AG04449 (cell line): ENCODE measurements around the gene DENND6B.

Experiments
- CTCF ChIA-PET: fragments of 350-600 bp; formaldehyde crosslinking; extraction: SDS; loops from one replicate; lab custom pipeline; 2021; ENCODE audit warnings: antibody characterized with exemption; lab: Yijun Ruan, JAX
- POLR2A ChIA-PET: fragments of 400-600, 350-600 bp; formaldehyde crosslinking; extraction: SDS; loops from one replicate; lab custom pipeline; 2020; ENCODE audit warnings: antibody characterized with exemption, inconsistent platforms; lab: Yijun Ruan, JAX
- DNase-seq: peaks from one replicate; pipeline ENCODE4 v3.0.0-alpha.2; 2010; ENCODE audit warnings: low read depth, low spot score
- H3K4me3 ChIP-seq: 2 replicates; pipeline ENCODE4 v1.5.1; 2011; ENCODE audit warnings: low read depth, mild to moderate bottlenecking, control low read depth, low read length
- CTCF ChIP-seq: IDR thresholded peaks from one replicate; pipeline ENCODE4 v1.5.1; 2011; ENCODE audit warnings: mild to moderate bottlenecking, moderate library complexity, low read length, control low read depth, inconsistent platforms; ENCODE audit not compliant: insufficient read depth; ENCODE audit errors: missing control alignments

DENND6B gene

DNA sequence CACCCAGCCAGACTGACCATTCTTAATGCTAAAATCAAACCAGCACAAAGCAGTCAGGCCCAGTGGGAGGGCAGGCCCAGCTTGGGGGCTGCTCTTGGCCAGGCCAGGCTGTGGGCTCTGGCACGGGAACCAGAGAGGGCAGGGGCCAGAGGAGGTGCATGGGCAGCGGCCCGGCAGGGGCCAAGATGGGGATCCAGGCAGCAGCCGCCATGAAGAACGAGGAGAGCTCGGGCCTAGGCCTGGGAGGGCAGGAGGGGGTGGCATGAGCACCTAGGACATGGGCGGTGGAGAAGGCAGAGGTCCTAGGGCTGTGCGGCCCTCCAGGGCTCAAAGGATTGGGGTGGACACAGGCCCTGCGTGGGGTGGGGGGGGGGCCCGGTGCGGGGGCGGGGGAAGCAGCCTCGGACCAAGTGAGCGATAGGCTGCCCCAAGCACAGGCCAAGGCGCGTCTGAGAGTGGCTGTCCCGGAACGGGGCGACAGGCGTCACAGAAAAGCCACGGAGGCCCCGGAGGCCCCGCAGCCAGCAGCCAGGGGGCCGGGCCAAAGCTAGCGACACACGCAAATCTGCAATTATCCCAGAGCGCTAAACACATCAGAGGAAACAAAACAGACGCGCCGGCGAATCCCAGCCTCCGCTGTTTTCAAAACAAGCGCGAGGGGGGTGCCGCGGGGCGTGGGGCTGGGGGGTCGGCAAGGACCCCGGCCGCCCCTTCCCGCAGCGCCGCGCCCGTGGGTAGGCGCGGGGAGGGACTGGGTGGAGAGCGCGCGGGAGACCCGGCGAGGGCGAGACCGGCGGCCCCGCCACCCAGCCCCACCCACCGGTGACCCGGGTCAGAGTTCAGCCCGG is 27.7 kb downstream of the DENND6B start:
- no peak for DNase-seq
- ChIA-PET CTCF (interaction anchor here (1.3 kb wide), 2 partner anchors 23 to 48 kb away, joined by 3 to 4 read pairs; no protein-coding TSS in a partner anchor), POLR2A (no interaction called here)
- no peak for TF ChIP-seq CTCF
- peak overlapping the region; percentile 34 for H3K4me3 ChIP-seq

- ChIA-PET CTCF (interaction anchor here (1.3 kb wide), 2 partner anchors 22 to 47 kb away, joined by 3 to 4 read pairs; no protein-coding TSS in a partner anchor), POLR2A (no interaction called here)
- no peak for TF ChIP-seq CTCF
- H3K4me3 ChIP-seq: no peak overlapping the region
- DNase-seq: no peak
Observed at GRCh38 chr22:50298266-50298637, 28.6 kb downstream of the DENND6B start.

DNA sequence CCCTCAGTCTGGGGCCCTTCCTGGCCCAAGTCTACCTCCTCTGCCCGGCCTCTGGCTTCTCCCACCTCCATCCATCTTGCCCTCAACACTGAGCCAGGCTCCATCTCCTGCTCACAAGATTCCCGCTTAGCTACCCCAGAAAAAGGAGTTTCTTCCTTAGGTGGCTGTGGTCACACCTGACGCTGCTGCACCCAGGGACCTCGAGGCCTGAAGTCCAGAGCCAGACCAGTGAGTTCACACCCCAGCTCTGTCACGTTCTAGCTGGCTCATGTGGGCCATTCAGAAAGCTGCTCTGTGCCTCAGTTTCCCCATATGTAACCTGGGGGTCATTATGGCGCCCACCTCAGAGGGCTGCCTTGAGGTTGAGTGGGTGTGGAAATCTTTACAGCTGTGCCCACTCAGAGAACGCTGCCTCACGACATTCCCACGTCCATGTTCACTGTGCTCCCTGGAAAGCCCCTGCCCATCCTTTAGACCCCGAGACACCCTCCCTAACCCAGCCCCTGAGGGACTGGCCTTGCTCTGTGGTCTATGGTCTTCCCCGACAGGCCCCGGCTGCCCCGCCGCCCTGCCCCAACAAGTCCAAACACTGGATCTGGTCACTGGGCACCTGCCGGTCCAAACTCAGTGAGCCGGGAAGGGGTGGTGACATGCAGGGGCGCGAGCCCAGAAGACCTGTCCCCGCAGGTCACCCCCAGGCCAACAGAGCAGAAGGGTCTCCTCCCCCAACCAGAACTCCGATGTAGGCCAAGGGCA is 29.1 kb downstream of the DENND6B start:
- TF ChIP-seq CTCF: no peak
- ChIA-PET CTCF (interaction anchor here (1.3 to 1.9 kb wide), 2 partner anchors 21 to 29 kb away, joined by 3 to 7 read pairs; no protein-coding TSS in a partner anchor), POLR2A (no interaction called here)
- no peak for DNase-seq
- no peak overlapping the region for H3K4me3 ChIP-seq

DNA sequence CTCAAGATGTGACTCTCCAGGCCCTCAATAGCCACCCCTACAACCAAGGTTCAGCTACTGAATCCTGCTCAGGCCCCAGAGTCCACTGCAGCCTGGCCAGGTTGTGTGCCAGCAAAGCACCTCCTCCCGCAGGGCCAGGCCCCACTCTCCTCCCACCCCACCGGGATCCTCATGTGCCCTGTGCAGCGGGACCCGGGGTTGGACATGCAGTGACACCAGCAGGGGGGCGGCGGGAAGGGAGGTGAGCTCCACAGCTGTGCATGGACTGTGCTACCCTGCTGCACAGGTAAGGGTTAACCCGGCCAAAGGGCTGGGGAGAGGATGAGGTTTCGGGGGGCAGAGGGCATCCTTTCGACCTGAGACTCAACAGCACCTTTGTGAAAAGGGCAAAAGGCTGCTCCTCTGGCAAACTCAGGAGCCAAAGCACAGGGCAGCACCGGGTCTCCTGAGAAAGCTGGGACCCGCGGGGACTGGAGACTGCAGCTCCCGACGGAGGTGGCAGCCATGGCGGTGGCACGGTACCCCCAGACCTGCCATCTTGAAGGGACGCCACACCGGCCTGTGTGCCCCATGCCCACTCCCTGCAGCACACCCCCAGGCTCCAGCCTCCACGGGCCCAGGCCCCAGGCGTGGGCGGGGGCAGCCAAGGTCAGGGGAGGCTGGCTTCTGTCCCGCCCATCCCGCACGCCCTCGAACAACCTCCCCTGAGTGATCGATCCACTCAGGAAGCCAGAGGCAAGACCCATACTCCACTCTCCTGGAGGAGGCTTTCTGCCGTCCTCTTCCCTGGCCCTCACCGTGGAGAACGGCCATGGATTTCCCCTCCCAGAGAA is 29.9 kb downstream of the DENND6B start:
- ChIA-PET CTCF (interaction anchor here (0.7 to 1.9 kb wide), 4 partner anchors 18 to 44 kb away, joined by 3 to 7 read pairs (median 3); no protein-coding TSS in a partner anchor), POLR2A (interaction anchor here (0.8 kb wide), 2 partner anchors 9 to 10 kb away, joined by 3 to 5 read pairs; partner anchors contain the start of gene PLXNB2)
- no peak for DNase-seq
- no peak overlapping the region for H3K4me3 ChIP-seq
- TF ChIP-seq CTCF: no peak

- DNase-seq: no peak
- POLR2A ChIA-PET: interaction anchor here (0.7 to 3.5 kb wide), 4 partner anchors 11 to 48 kb away, joined by 3 to 43 read pairs (median 4); partner anchors contain the start of genes HDAC10 and PLXNB2
- CTCF ChIA-PET: interaction anchor here (0.9 to 2.8 kb wide), 9 partner anchors 9 to 47 kb away, joined by 3 to 13 read pairs (median 6); partner anchors contain the start of gene DENND6B
- no peak overlapping the region for H3K4me3 ChIP-seq
- no peak for TF ChIP-seq CTCF
Observed at GRCh38 chr22:50294319-50294656, 32.5 kb downstream of the DENND6B start.
